IMR-90 (cell line): ENCODE data around the gene PHACTR3. TPM values are rescaled to one million over a fixed set of nuclear protein-coding genes. Genes with fewer than 3 reads are reported as not detected.

Source experiments
- ATAC-seq: fragments of 200-7000 bp; cut with Tn5 transposase; 2 replicates; pipeline ENCODE4 v1.9.1; 2020; ENCODE audit warnings: low read depth, mild to moderate bottlenecking, moderate library complexity
- BruUV-seq: library from RNA; stranded (reverse); fragments of 400-500 nt; replicated peaks from 2 replicates; lab custom pipeline; 2021; lab: Mats Ljungman, UMichigan
- CTCF ChIA-PET: fragments of 300-600 bp; formaldehyde crosslinking; extraction: SDS; loops from one replicate; lab custom pipeline; 2021; ENCODE audit warnings: antibody characterized with exemption; lab: Yijun Ruan, JAX
- POLR2A ChIA-PET: fragments of 300-600 bp; sonication (Branson Sonifier 250); formaldehyde crosslinking; loops from one replicate; lab custom pipeline; 2022; ENCODE audit warnings: antibody characterized with exemption; ENCODE audit not compliant: unreplicated experiment; lab: Charles Lee
- DNase-seq: peaks from one replicate; pipeline ENCODE4 v3.0.0; 2013
- H2AFZ ChIP-seq: replicated peaks from 2 replicates; pipeline ENCODE3; 2013; ENCODE audit warnings: low read length, mild to moderate bottlenecking; ENCODE audit not compliant: poor library complexity
- H2AK5ac ChIP-seq: 2 replicates; pipeline ENCODE4 v1.6.1; 2013; ENCODE audit warnings: low read depth, low read length, inconsistent platforms
- H2AK9ac ChIP-seq: replicated peaks from 2 replicates; pipeline ENCODE3; 2013; ENCODE audit warnings: mild to moderate bottlenecking, low read depth, low read length, moderate library complexity; ENCODE audit not compliant: poor library complexity
- H2BK120ac ChIP-seq: 2 replicates; pipeline ENCODE4 v1.6.1; 2013; ENCODE audit warnings: low read depth, low read length, inconsistent platforms
- H2BK15ac ChIP-seq: 3 replicates; pipeline ENCODE4 v1.6.1; 2013; ENCODE audit warnings: low read depth, low read length, inconsistent platforms
- H2BK20ac ChIP-seq: 2 replicates; pipeline ENCODE4 v1.6.1; 2013; ENCODE audit warnings: low read depth, mild to moderate bottlenecking, inconsistent platforms, low read length, moderate library complexity
- H2BK5ac ChIP-seq: 2 replicates; pipeline ENCODE4 v1.6.1; 2013; ENCODE audit warnings: mild to moderate bottlenecking, low read depth, low read length, inconsistent platforms; ENCODE audit not compliant: poor library complexity, severe bottlenecking
- H3K14ac ChIP-seq: replicated peaks from 2 replicates; pipeline ENCODE4 v1.6.1; 2013; ENCODE audit warnings: low read depth, low read length, inconsistent platforms
- H3K18ac ChIP-seq: 2 replicates; pipeline ENCODE4 v1.6.1; 2013; ENCODE audit warnings: low read depth, low read length, control low read depth
- H3K23ac ChIP-seq: 2 replicates; pipeline ENCODE4 v1.6.1; 2013; ENCODE audit warnings: low read depth, low read length, inconsistent platforms
- H3K27ac ChIP-seq: 2 replicates; pipeline ENCODE4 v1.5.1; 2013; ENCODE audit warnings: mild to moderate bottlenecking, control low read depth, low read length; ENCODE audit not compliant: insufficient read depth
- H3K27me3 ChIP-seq: 2 replicates; pipeline ENCODE4 v1.6.1; 2013; ENCODE audit warnings: low read length; ENCODE audit not compliant: control insufficient read depth, insufficient read depth
- H3K36me3 ChIP-seq: 2 replicates; pipeline ENCODE4 v1.6.1; 2013; ENCODE audit warnings: low read length, mixed read lengths; ENCODE audit not compliant: control insufficient read depth, insufficient read depth
- H3K4ac ChIP-seq: 2 replicates; pipeline ENCODE4 v1.6.1; 2013; ENCODE audit warnings: low read depth, low read length, inconsistent platforms
- H3K4me1 ChIP-seq: 2 replicates; pipeline ENCODE4 v1.6.1; 2013; ENCODE audit warnings: low read length, mixed read lengths; ENCODE audit not compliant: control insufficient read depth, insufficient read depth
- H3K4me2 ChIP-seq: 2 replicates; pipeline ENCODE4 v1.6.1; 2013; ENCODE audit warnings: low read depth, mild to moderate bottlenecking, control low read depth, low read length, moderate library complexity
- H3K4me3 ChIP-seq: 2 replicates; pipeline ENCODE4 v1.5.1; 2013; ENCODE audit warnings: low read depth, mild to moderate bottlenecking, control low read depth, low read length, moderate library complexity; ENCODE audit not compliant: insufficient read depth
- H3K56ac ChIP-seq: 2 replicates; pipeline ENCODE4 v1.6.1; 2013; ENCODE audit warnings: low read length, inconsistent platforms; ENCODE audit not compliant: insufficient read depth; ENCODE audit errors: extremely low read depth
- H3K79me1 ChIP-seq, 2 experiments: 2 replicates each; pipeline ENCODE4 v1.6.1; 2013; ENCODE audit warnings: low read length in 2 of 2, inconsistent platforms in 1 of 2, low read depth in 1 of 2
- H3K9ac ChIP-seq: 2 replicates; pipeline ENCODE4 v1.6.1; 2013; ENCODE audit warnings: low read depth, low read length, control low read depth
- H3K9me1 ChIP-seq: 2 replicates; pipeline ENCODE4 v1.6.1; 2013; ENCODE audit warnings: low read length, inconsistent platforms; ENCODE audit not compliant: insufficient read depth
- H3K9me3 ChIP-seq: 2 replicates; pipeline ENCODE4 v1.6.1; 2013; ENCODE audit warnings: low read length; ENCODE audit not compliant: control insufficient read depth, insufficient read depth
- H4K20me1 ChIP-seq: 2 replicates; pipeline ENCODE4 v1.6.1; 2013; ENCODE audit warnings: low read length, inconsistent platforms; ENCODE audit not compliant: insufficient read depth
- H4K5ac ChIP-seq: 2 replicates; pipeline ENCODE4 v1.6.1; 2013; ENCODE audit warnings: mild to moderate bottlenecking, low read depth, low read length, control low read depth
- H4K8ac ChIP-seq, 2 experiments: 2 replicates each; pipeline ENCODE4 v1.6.1; 2013; ENCODE audit warnings: low read depth in 2 of 2, low read length in 2 of 2, control low read depth in 1 of 2, inconsistent platforms in 1 of 2
- H4K91ac ChIP-seq: 2 replicates; pipeline ENCODE4 v1.6.1; 2013; ENCODE audit warnings: low read depth, low read length, inconsistent platforms; ENCODE audit not compliant: insufficient read depth
- BHLHE40 ChIP-seq: fragments of 150-350 bp; IDR thresholded peaks from 2 replicates; pipeline ENCODE4 v1.6.1; 2016; ENCODE audit warnings: mild to moderate bottlenecking, low read depth, low read length
- CEBPB ChIP-seq: IDR thresholded peaks from 2 replicates; pipeline ENCODE4 v1.6.1; 2012; ENCODE audit warnings: low read depth, low read length, improper control_type of control experiment
- CHD1 ChIP-seq: IDR thresholded peaks from 2 replicates; pipeline ENCODE4 v1.6.1; 2012; ENCODE audit warnings: low read depth, low read length, improper control_type of control experiment
- FOS ChIP-seq: fragments of 150-350 bp; IDR thresholded peaks from 2 replicates; pipeline ENCODE4 v1.6.1; 2016; ENCODE audit warnings: low read depth, low read length
- MAFK ChIP-seq: IDR thresholded peaks from 2 replicates; pipeline ENCODE4 v1.6.1; 2012; ENCODE audit warnings: low read depth, low read length, improper control_type of control experiment
- MAZ ChIP-seq: IDR thresholded peaks from 2 replicates; pipeline ENCODE4 v1.6.1; 2012; ENCODE audit warnings: low read depth, mild to moderate bottlenecking, low read length, improper control_type of control experiment, moderate library complexity, borderline replicate concordance
- MXI1 ChIP-seq: IDR thresholded peaks from 2 replicates; pipeline ENCODE4 v1.6.1; 2012; ENCODE audit warnings: low read depth, mild to moderate bottlenecking, low read length, moderate library complexity, borderline replicate concordance
- NFE2L2 ChIP-seq: fragments of 150-350 bp; IDR thresholded peaks from 2 replicates; pipeline ENCODE4 v1.6.1; 2016; ENCODE audit warnings: low read depth, mild to moderate bottlenecking, low read length
- POLR2A ChIP-seq: IDR thresholded peaks from 2 replicates; pipeline ENCODE4 v1.6.1; 2012; ENCODE audit warnings: mild to moderate bottlenecking, low read depth, low read length
- RAD21 ChIP-seq: IDR thresholded peaks from 2 replicates; pipeline ENCODE4 v1.6.1; 2012; ENCODE audit warnings: low read length, improper control_type of control experiment
- RCOR1 ChIP-seq: IDR thresholded peaks from 2 replicates; pipeline ENCODE4 v1.6.1; 2012; ENCODE audit warnings: mild to moderate bottlenecking, low read length, improper control_type of control experiment; ENCODE audit not compliant: insufficient replicate concordance
- RFX5 ChIP-seq: IDR thresholded peaks from 2 replicates; pipeline ENCODE4 v1.8.0; 2012; ENCODE audit warnings: low read depth, mild to moderate bottlenecking, low read length, moderate library complexity
- SMC3 ChIP-seq: fragments of 150-350 bp; IDR thresholded peaks from 2 replicates; pipeline ENCODE4 v1.6.1; 2016; ENCODE audit warnings: low read depth, mild to moderate bottlenecking, antibody characterized with exemption, low read length, moderate library complexity
- WGBS, 2 experiments: methylation state at CpG; one replicate each; pipeline versions ENCODE4 v1.1.5 to v1.1.7; 2013; ENCODE audit warnings: missing lambda C conversion rate in 2 of 2; ENCODE audit not compliant: insufficient read length in 1 of 2; ENCODE audit errors: extremely low coverage in 2 of 2; 5-methylcytosine and 5-hydroxymethylcytosine counted together
- dilution Hi-C: fragments of 300-500 bp; cut with HindIII; formaldehyde crosslinking; loops from one replicate; pipeline ENCODE4 v1.14.3; 2018; ENCODE audit warnings: low sequenced_read_pairs; ENCODE audit not compliant: unreplicated experiment
- in situ Hi-C: fragments of 300-500 bp; cut with MboI; formaldehyde crosslinking; loops from 3 replicates; pipeline ENCODE4 v1.14.3; 2019; ENCODE audit warnings: low sequenced_read_pairs, inconsistent platforms, mixed read lengths
- intact Hi-C: fragments of 100-400 bp; cut with micrococcal nuclease; formaldehyde crosslinking; loops from 2 replicates; pipeline ENCODE4 v1.10.0; 2022
- polyA plus RNA-seq, 3 experiments: library from polyadenylated mRNA; depleted of rRNA; stranded (reverse); fragments of >200 nt; gene quantifications; 2 replicates each; pipeline ENCODE4 v1.2.3, GENCODE V29; 2012; ENCODE audit warnings: low replicate concordance in 1 of 3
- total RNA-seq: library from RNA; depleted of rRNA; stranded (reverse); fragments of >200 nt; gene quantifications from 2 replicates; pipeline ENCODE4 v1.2.3, GENCODE V29; 2012
- TF ChIP-seq, protein P1 (sequence below): conservative IDR thresholded peaks from 2 replicates; pipeline ENCODE4 v1.5.1; 2012; ENCODE audit warnings: mild to moderate bottlenecking, low read depth, low read length, improper control_type of control experiment
- TF ChIP-seq, protein P2 (sequence below): fragments of 150-350 bp; IDR thresholded peaks from 2 replicates; pipeline ENCODE4 v1.6.1; 2017; ENCODE audit warnings: mild to moderate bottlenecking, antibody characterized with exemption, low read length, low read depth
- TF ChIP-seq, protein P3 (sequence below): fragments of 150-350 bp; IDR thresholded peaks from 2 replicates; pipeline ENCODE4 v1.6.1; 2016; ENCODE audit warnings: low read depth, mild to moderate bottlenecking, low read length, moderate library complexity, borderline replicate concordance

The PHACTR3 gene
- total and polyA plus RNA-seq, 2 of the 4 experiments (the other 2 are of a cell fraction) = not detected

DNA sequence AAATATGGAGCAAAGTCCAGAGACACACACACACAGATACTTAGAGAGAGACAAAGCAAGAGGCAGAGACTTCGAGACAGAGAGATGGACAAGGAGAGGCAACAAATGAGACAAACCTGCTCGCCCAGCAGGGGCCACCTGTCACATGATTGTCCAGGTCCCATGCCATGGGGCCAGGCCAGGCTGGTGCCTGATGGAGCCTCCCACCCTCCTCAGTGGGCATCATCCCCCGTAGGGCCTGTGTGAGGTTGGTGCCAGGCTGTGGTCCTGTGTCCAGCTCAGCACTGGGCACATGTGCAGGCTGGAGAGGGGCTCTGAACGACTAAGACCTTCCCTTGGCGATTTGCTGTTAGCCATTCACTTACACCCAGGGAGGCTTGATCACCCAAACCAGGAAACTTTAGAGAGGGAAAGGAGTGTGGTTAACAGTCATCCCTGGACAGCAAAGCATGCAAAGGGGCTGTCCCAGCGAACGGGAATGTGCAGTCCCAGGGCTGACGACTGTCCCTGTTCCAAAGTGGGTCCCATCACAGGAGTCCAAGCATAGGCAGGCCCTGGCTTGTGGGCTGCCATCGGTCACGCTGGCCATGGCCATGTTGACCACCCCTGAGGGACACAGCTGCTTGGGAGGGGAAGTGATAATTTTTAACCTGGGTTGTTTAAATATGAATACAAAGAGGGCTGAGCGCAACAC lies 38.4 kb upstream of the PHACTR3 start:
- Histone ChIP-seq H3K56ac (no peak overlapping the region), H3K4me3 (no peak overlapping the region), H3K79me1 (no peaks in the 10 kb centered on the region), H4K91ac (no peak overlapping the region), H3K4ac (no peak overlapping the region), H3K4me1 (no peaks in the 10 kb centered on the region), H3K18ac (no peak overlapping the region), H2BK5ac (no peak overlapping the region), H3K27me3 (no peaks in the 10 kb centered on the region), H2AK5ac (no peak overlapping the region), H3K27ac (no peak overlapping the region), H3K4me2 (no peak overlapping the region), H4K8ac (no peak overlapping the region), H2AK9ac (no peak overlapping the region), H3K9ac (no peak overlapping the region), H3K23ac (no peak overlapping the region), H3K36me3 (no peaks in the 10 kb centered on the region), H4K20me1 (no peaks in the 10 kb centered on the region), H2BK20ac (no peak overlapping the region), H3K14ac (no peak overlapping the region), H2BK120ac (no peak overlapping the region), H4K5ac (no peak overlapping the region), H2BK15ac (no peak overlapping the region), H2AFZ (no peak overlapping the region), H3K9me1 (no peaks in the 10 kb centered on the region), H3K9me3 (0 out of 2 replicates have a peak, but pooled peaks cover 2% of the 10 kb centered on the region)
- BruUV-seq = no TSS peak
- intact Hi-C loops = no loop called here
- dilution Hi-C loops = no loop called here
- ChIA-PET POLR2A (no interaction called here), CTCF (no interaction called here)
- in situ Hi-C loops = no loop called here
- 48% methylated on average over 3 of the region's 11 CpGs; no CpG with 5 or more reads in 1 of the 2 experiments for WGBS, 2 experiments
- no peak for DNase-seq
- TF ChIP-seq MAZ (no peak), FOS (no peak), RAD21 (no peak), BHLHE40 (no peak), RCOR1 (no peak), CEBPB (no peak), POLR2A (no peak), MAFK (no peak), MXI1 (no peak), SMC3 (no peak), RFX5 (no peak), NFE2L2 (no peak), CHD1 (no peak)
- TF ChIP-seq, protein P1, sequence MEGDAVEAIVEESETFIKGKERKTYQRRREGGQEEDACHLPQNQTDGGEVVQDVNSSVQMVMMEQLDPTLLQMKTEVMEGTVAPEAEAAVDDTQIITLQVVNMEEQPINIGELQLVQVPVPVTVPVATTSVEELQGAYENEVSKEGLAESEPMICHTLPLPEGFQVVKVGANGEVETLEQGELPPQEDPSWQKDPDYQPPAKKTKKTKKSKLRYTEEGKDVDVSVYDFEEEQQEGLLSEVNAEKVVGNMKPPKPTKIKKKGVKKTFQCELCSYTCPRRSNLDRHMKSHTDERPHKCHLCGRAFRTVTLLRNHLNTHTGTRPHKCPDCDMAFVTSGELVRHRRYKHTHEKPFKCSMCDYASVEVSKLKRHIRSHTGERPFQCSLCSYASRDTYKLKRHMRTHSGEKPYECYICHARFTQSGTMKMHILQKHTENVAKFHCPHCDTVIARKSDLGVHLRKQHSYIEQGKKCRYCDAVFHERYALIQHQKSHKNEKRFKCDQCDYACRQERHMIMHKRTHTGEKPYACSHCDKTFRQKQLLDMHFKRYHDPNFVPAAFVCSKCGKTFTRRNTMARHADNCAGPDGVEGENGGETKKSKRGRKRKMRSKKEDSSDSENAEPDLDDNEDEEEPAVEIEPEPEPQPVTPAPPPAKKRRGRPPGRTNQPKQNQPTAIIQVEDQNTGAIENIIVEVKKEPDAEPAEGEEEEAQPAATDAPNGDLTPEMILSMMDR = no peak
- TF ChIP-seq, protein P2, sequence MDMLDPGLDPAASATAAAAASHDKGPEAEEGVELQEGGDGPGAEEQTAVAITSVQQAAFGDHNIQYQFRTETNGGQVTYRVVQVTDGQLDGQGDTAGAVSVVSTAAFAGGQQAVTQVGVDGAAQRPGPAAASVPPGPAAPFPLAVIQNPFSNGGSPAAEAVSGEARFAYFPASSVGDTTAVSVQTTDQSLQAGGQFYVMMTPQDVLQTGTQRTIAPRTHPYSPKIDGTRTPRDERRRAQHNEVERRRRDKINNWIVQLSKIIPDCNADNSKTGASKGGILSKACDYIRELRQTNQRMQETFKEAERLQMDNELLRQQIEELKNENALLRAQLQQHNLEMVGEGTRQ = no peak
- TF ChIP-seq, protein P3, sequence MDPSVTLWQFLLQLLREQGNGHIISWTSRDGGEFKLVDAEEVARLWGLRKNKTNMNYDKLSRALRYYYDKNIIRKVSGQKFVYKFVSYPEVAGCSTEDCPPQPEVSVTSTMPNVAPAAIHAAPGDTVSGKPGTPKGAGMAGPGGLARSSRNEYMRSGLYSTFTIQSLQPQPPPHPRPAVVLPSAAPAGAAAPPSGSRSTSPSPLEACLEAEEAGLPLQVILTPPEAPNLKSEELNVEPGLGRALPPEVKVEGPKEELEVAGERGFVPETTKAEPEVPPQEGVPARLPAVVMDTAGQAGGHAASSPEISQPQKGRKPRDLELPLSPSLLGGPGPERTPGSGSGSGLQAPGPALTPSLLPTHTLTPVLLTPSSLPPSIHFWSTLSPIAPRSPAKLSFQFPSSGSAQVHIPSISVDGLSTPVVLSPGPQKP = no peak
- ATAC-seq = no peak
